GM23338 (cell line): ENCODE data around the gene ERC2. TPM values are rescaled to one million over a fixed set of nuclear protein-coding genes. Genes with fewer than 3 reads are reported as not detected.
A peak's percentile ranks its signal among the peaks of the same experiment; 100 is the strongest.

Source experiments
- ATAC-seq: fragments of 200-7000 bp; cut with Tn5 transposase; 3 replicates; pipeline ENCODE4 v1.9.1; 2020
- DNase-seq: peaks from one replicate; pipeline ENCODE4 v3.0.0-alpha.2; 2015; ENCODE audit warnings: low spot score
- H2AFZ ChIP-seq: fragments of 200-600 bp; sonication (generic); 2 replicates; pipeline ENCODE4 v1.8.0; 2016; ENCODE audit warnings: antibody characterized with exemption, mild to moderate bottlenecking, moderate library complexity
- H3F3A ChIP-seq: fragments of 200-600 bp; sonication (generic); replicated peaks from 2 replicates; pipeline ENCODE4 v1.8.0; 2017; ENCODE audit warnings: antibody characterized with exemption, mixed run types, low read depth
- H3K27ac ChIP-seq: fragments of 200-600 bp; sonication (generic); 2 replicates; pipeline ENCODE4 v1.6.1; 2016; ENCODE audit warnings: low read depth
- H3K27me3 ChIP-seq: fragments of 200-600 bp; sonication (generic); 2 replicates; pipeline ENCODE4 v1.8.0; 2016; ENCODE audit warnings: mild to moderate bottlenecking, mixed run types, moderate library complexity; ENCODE audit not compliant: insufficient read depth
- H3K36me3 ChIP-seq: fragments of 200-600 bp; sonication (generic); 2 replicates; pipeline ENCODE4 v1.8.0; 2016; ENCODE audit warnings: mild to moderate bottlenecking; ENCODE audit not compliant: insufficient read depth
- H3K4me1 ChIP-seq: fragments of 200-600 bp; sonication (generic); 2 replicates; pipeline ENCODE4 v1.8.0; 2016; ENCODE audit warnings: mild to moderate bottlenecking, moderate library complexity; ENCODE audit not compliant: insufficient read depth
- H3K4me2 ChIP-seq: fragments of 200-600 bp; sonication (generic); 2 replicates; pipeline ENCODE4 v1.7.1; 2017; ENCODE audit warnings: mixed run types
- H3K4me3 ChIP-seq: fragments of 200-600 bp; sonication (generic); 2 replicates; pipeline ENCODE4 v1.6.1; 2016; ENCODE audit warnings: mixed run types
- H3K79me2 ChIP-seq: fragments of 200-600 bp; sonication (generic); replicated peaks from 2 replicates; pipeline ENCODE4 v1.8.0; 2017; ENCODE audit warnings: mild to moderate bottlenecking; ENCODE audit not compliant: insufficient read depth
- H3K9me2 ChIP-seq: fragments of 200-600 bp; sonication (generic); 2 replicates; pipeline ENCODE4 v1.8.0; 2017; ENCODE audit not compliant: insufficient read depth
- H4K20me1 ChIP-seq: fragments of 200-600 bp; sonication (generic); replicated peaks from 2 replicates; pipeline ENCODE4 v1.8.0; 2017; ENCODE audit warnings: mild to moderate bottlenecking; ENCODE audit not compliant: insufficient read depth
- H3K27ac Mint-ChIP-seq: 2 replicates; pipeline ENCODE4 v1.8.0; 2020; ENCODE audit warnings: inconsistent platforms, mild to moderate bottlenecking, moderate library complexity, mixed read lengths
- H3K27me3 Mint-ChIP-seq: 3 replicates; pipeline ENCODE4 v1.8.0; 2022; ENCODE audit warnings: low read depth, mild to moderate bottlenecking, moderate library complexity, mixed read lengths, inconsistent platforms; ENCODE audit not compliant: insufficient read depth, poor library complexity
- H3K36me3 Mint-ChIP-seq: 3 replicates; pipeline ENCODE4 v1.8.0; 2021; ENCODE audit warnings: low read depth, mild to moderate bottlenecking, inconsistent platforms, moderate library complexity, mixed read lengths
- H3K4me1 Mint-ChIP-seq: 3 replicates; pipeline ENCODE4 v1.8.0; 2020; ENCODE audit warnings: mild to moderate bottlenecking, inconsistent platforms, mixed read lengths
- H3K4me3 Mint-ChIP-seq: 3 replicates; pipeline ENCODE4 v1.8.0; 2021; ENCODE audit warnings: moderate library complexity, mild to moderate bottlenecking, inconsistent platforms, mixed read lengths
- H3K9me3 Mint-ChIP-seq: 3 replicates; pipeline ENCODE4 v1.8.0; 2020; ENCODE audit warnings: moderate library complexity, mild to moderate bottlenecking, inconsistent platforms, mixed read lengths
- POLR2AphosphoS5 ChIP-seq: IDR thresholded peaks from 2 replicates; pipeline ENCODE4 v1.6.1; 2016; ENCODE audit warnings: antibody characterized with exemption, low read depth
- STAT1 ChIP-seq: IDR thresholded peaks from one replicate; pipeline ENCODE4 v1.6.1; 2016; ENCODE audit warnings: antibody characterized with exemption; ENCODE audit not compliant: unreplicated experiment
- ZNF462 ChIP-seq: fragments of 250-450 bp; sonication (Bioruptor Pico); IDR thresholded peaks from 2 replicates; pipeline ENCODE4 v1.5.0; 2020; ENCODE audit warnings: mild to moderate bottlenecking, moderate library complexity
- polyA plus RNA-seq: library from polyadenylated mRNA; unstranded; fragments of >200 nt; fragmentation: Nextera tagmentation; extraction: Ambion mirVana; gene quantifications from 2 replicates; pipeline ENCODE4 v1.2.1, GENCODE V29; 2016
- total RNA-seq: library from RNA; depleted of rRNA; stranded (reverse); fragments of >200 nt; shearing (Covaris generic); gene quantifications from 2 replicates; pipeline ENCODE4 v1.2.3, GENCODE V29; 2014
- TF ChIP-seq, protein P1 (sequence below), 2 experiments: fragments of 200-600 bp in 1 of 2; sonication (generic) in 1 of 2; conservative IDR thresholded peaks; 2 replicates each; pipeline versions ENCODE4 v1.5.1 to v1.6.1; 2016 to 2017; ENCODE audit warnings: antibody characterized with exemption in 2 of 2, low read depth in 2 of 2, mild to moderate bottlenecking in 2 of 2, moderate library complexity in 1 of 2

ERC2 gene
- total and polyA plus RNA-seq, 2 experiments from 2014 or later: 11.8 to 13.7 TPM

DNA sequence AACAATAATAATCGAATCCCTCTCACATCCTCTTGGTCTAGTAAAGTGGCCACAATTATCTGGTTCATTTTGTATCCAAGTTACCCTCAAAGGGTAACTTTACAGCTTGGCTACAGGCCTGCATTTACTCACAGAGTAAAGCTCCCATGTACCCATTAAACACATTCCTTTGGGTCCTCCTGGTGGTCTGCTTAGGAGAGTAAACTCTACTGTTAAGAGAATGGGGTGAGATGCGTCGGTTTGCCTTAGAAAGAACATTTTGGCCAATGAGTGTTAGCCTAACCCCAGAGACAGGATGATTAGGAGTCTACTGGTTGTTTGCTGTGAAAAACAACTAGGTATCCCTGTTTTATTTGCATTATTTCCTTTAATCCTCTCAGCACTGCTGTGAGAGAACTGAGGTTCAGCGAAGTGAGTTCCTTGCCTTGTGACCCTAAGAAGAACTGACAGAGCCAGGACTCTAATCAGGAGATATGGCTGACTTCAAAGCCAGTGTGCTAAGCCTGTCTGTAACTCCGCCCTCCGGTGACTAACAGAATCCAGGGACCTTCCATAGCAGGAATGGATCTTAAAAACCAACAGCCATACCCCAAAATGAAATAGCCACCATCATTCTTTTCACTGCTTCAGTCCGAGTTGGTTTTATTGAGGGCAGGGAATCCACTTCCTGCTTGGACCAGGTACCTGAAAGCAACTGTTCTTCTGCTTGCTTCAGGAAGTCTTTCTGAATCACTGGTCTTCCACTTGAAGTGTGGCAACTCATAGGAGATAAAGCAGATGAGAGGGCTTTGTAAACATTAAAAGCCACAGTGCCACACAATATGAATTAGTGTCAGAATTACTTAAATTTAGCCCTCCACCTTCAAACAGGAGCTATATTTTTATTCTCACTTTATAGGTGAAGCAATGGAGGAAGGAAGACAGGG lies 663.8 kb downstream of the ERC2 start:
- DNase-seq: peak; percentile 44
- Histone ChIP-seq H4K20me1 (no peaks in the 10 kb centered on the region), H3K4me1 (no peaks in the 10 kb centered on the region), H3K79me2 (no peaks in the 10 kb centered on the region), H3K27ac (no peak overlapping the region), H3K27me3 (no peaks in the 10 kb centered on the region), H3K36me3 (no peaks in the 10 kb centered on the region), H3K4me3 (no peak overlapping the region), H3F3A (no peaks in the 10 kb centered on the region), H3K9me2 (peaks cover 3% of the 10 kb centered on the region; the same call in 1 of the 2 replicates), H2AFZ (no peak overlapping the region), H3K4me2 (no peak overlapping the region)
- TF ChIP-seq, protein P1, sequence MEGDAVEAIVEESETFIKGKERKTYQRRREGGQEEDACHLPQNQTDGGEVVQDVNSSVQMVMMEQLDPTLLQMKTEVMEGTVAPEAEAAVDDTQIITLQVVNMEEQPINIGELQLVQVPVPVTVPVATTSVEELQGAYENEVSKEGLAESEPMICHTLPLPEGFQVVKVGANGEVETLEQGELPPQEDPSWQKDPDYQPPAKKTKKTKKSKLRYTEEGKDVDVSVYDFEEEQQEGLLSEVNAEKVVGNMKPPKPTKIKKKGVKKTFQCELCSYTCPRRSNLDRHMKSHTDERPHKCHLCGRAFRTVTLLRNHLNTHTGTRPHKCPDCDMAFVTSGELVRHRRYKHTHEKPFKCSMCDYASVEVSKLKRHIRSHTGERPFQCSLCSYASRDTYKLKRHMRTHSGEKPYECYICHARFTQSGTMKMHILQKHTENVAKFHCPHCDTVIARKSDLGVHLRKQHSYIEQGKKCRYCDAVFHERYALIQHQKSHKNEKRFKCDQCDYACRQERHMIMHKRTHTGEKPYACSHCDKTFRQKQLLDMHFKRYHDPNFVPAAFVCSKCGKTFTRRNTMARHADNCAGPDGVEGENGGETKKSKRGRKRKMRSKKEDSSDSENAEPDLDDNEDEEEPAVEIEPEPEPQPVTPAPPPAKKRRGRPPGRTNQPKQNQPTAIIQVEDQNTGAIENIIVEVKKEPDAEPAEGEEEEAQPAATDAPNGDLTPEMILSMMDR (conservative IDR thresholded peaks at IDR 0.05; ENCODE audit: low read depth in 2 of 2): peak in 1 of 2 experiments; percentile 41; a peak in 2 of 4 replicates
- TF ChIP-seq ZNF462 (CRISPR knock-in tag) (no peak), POLR2AphosphoS5 (no peak), STAT1 (no peak)
- no peaks in the 10 kb centered on the region for H3K9me3 Mint-ChIP-seq
- no peak overlapping the region for H3K4me3 Mint-ChIP-seq
- H3K27me3 Mint-ChIP-seq: peaks cover 1% of the 10 kb centered on the region
- no peaks in the 10 kb centered on the region for H3K36me3 Mint-ChIP-seq
- no peak overlapping the region for H3K27ac Mint-ChIP-seq
- peak; percentile 79 for ATAC-seq
- peaks cover 3% of the 10 kb centered on the region; the same call in 1 of the 3 replicates for H3K4me1 Mint-ChIP-seq
